Thyroid gland (tissue), 4 donors: Measurements from ENCODE around the gene MARVELD2. TPM values are rescaled to one million over a fixed set of nuclear protein-coding genes. Genes with fewer than 3 reads are reported as not detected.
A peak's percentile ranks its signal among the peaks of the same experiment; 100 is the strongest.
"Not testable (repeated sequence)": the region's sequence is repeated elsewhere in the genome, so short reads cannot be mapped to it uniquely, and the experiment has no call there.

Experiments used
- DNase-seq, 2 donors: peaks; one replicate each; pipeline ENCODE4 v3.0.0-alpha.2; 2019
- H3K27ac ChIP-seq, 3 donors: fragments of 200-600 bp; sonication (generic); 1 replicate in 2 of 3; 2 replicates in 1 of 3; pipeline ENCODE4 v1.5.1; 2016 to 2019; ENCODE audit warnings: mild to moderate bottlenecking in 1 of 3, moderate library complexity in 1 of 3
- H3K27me3 ChIP-seq: fragments of 200-600 bp; sonication (generic); one replicate; pipeline ENCODE4 v1.5.1; 2019
- H3K36me3 ChIP-seq, 2 donors: fragments of 200-600 bp; sonication (generic); one replicate each; pipeline ENCODE4 v1.5.1; 2016 to 2019
- H3K4me1 ChIP-seq, 2 donors: fragments of 200-600 bp; sonication (generic); one replicate each; pipeline ENCODE4 v1.5.1; 2017 to 2019
- H3K4me3 ChIP-seq, 3 donors: fragments of 200-600 bp; sonication (generic); replicated peaks in 1 of 3; 1 replicate in 2 of 3; 2 replicates in 1 of 3; pipeline ENCODE4 v1.5.1; 2016; ENCODE audit warnings: mild to moderate bottlenecking in 1 of 3
- H3K9me3 ChIP-seq: fragments of 200-600 bp; sonication (generic); one replicate; pipeline ENCODE4 v1.5.1; 2017
- POLR2A ChIP-seq, 2 donors: fragments of 450-650 bp; IDR thresholded peaks; one replicate each; pipeline ENCODE4 v1.6.1; 2017; ENCODE audit warnings: antibody characterized with exemption in 2 of 2, mild to moderate bottlenecking in 2 of 2, moderate library complexity in 1 of 2
- whole genome bisulfite sequencing, 2 donors: methylation state at CpG; one replicate each; pipeline ENCODE4 v1.1.5; 2017; 5-methylcytosine and 5-hydroxymethylcytosine counted together
- intact Hi-C: fragments of 100-400 bp; cut with DNase I; formaldehyde crosslinking; loops from one replicate; pipeline ENCODE4 v1.15.1; 2023
- total RNA-seq, 4 donors: library from RNA; depleted of rRNA; stranded (reverse); fragments of >200 nt; gene quantifications; one replicate each; pipeline ENCODE4 v1.2.3, GENCODE V29; 2016
- TF ChIP-seq, protein P1 (sequence below), 6 experiments: fragments of 200-600 bp in 3 of 6; fragments of 450-650 bp in 3 of 6; sonication (generic) in 3 of 6; IDR thresholded peaks; one replicate each; pipeline ENCODE4 v1.5.1; 2016 to 2019; ENCODE audit warnings: antibody characterized with exemption in 6 of 6, mild to moderate bottlenecking in 2 of 6, inconsistent platforms in 1 of 6, moderate library complexity in 1 of 6

MARVELD2 gene
- total RNA-seq, 4 donors from 2014 or later: 61.8 to 100 (median 81.9) TPM

DNA sequence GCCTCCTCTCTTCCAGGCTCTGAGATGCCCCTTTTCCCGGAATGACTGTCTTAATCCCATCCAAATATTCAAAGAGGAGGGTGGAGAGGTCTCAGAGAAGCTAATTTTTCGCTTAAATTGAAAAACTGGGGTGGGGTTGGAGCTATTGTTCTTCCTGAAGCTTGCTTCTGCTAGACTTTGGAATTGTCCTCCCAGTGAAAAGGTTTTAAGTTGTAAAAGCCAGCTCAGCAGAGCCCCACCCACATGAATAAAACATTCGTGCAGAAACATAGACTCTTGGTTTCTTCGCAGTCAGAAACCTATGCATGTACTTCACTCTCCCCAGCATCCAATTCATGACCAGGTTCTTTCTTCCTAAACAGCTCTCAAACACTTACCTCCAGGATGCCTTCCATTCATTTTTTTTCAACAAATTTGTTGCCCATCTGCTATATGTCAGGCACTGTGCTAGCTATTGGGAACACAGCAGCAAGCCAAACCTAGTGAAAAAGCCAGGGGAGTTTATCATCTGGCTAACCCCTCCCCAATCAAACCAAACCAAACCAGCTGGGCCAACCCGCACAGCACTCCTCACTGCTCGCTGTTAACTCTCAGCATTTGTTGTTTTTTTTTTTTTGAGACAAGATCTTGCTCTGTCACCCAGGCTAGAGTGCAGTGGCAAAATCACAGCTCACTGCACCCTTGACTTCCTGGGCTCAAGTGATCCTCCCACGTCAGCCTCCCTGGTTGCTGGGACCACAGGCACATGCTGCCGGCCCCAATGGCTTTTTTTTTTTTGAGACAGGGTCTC, 39.7 kb downstream of the MARVELD2 start:
- Histone ChIP-seq H3K4me3 (no peak overlapping the region), H3K4me1 (peaks cover 4 to 8% of the 10 kb centered on the region in 2 donors), H3K27me3 (no peaks in the 10 kb centered on the region), H3K9me3 (no peaks in the 10 kb centered on the region), H3K36me3 (no peaks in the 10 kb centered on the region), H3K27ac (peak overlapping the region in 2 of 3 donors; percentile 26 to 63)
- intact Hi-C loops: no loop called here
- peak; percentile 52 to 58 for DNase-seq
- WGBS, 2 donors: 49 to 53% methylated on average over 8 of the region's 8 CpGs
- TF ChIP-seq, protein P1, sequence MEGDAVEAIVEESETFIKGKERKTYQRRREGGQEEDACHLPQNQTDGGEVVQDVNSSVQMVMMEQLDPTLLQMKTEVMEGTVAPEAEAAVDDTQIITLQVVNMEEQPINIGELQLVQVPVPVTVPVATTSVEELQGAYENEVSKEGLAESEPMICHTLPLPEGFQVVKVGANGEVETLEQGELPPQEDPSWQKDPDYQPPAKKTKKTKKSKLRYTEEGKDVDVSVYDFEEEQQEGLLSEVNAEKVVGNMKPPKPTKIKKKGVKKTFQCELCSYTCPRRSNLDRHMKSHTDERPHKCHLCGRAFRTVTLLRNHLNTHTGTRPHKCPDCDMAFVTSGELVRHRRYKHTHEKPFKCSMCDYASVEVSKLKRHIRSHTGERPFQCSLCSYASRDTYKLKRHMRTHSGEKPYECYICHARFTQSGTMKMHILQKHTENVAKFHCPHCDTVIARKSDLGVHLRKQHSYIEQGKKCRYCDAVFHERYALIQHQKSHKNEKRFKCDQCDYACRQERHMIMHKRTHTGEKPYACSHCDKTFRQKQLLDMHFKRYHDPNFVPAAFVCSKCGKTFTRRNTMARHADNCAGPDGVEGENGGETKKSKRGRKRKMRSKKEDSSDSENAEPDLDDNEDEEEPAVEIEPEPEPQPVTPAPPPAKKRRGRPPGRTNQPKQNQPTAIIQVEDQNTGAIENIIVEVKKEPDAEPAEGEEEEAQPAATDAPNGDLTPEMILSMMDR (IDR thresholded peaks at IDR 0.05): no peak
- TF ChIP-seq POLR2A (IDR thresholded peaks at IDR 0.05): no peak

DNA sequence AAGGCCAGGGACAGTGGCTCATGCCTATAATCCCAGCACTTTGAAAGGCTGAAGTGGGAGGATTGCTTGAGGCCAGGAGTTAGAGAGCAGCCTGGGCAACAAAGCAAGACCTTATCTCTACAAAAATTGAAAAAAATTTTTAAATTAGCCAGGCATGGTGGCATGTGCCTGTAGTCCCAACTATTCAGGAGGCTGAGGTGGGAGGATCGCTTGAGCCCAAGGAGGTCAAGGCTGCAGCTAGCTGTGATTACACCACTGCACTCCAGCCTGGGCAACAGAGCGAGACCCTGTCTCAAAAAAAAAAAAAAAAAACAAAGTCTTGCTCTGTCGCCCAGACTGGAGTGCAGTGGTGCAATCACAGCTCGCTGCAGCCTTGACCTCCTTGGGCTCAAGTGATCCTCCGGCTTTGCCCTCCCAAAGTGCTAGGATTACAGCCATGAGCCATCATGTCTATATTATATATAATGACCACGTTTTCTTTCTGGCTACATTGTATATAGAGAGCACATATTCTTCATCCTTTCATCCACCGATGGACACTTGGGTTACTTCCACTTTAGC, 40.6 kb downstream of the MARVELD2 start:
- intact Hi-C loops, H3K36me3 ChIP-seq, H3K9me3 ChIP-seq, H3K4me1 ChIP-seq, H3K4me3 ChIP-seq, H3K27me3 ChIP-seq: not testable (repeated sequence)
- 60 to 70% methylated on average over 7 of the region's 7 CpGs for WGBS, 2 donors
- DNase-seq: peak; percentile 30 to 45
- peak overlapping the region in 2 of 3 donors; percentile 26 to 63 for H3K27ac ChIP-seq

DNA sequence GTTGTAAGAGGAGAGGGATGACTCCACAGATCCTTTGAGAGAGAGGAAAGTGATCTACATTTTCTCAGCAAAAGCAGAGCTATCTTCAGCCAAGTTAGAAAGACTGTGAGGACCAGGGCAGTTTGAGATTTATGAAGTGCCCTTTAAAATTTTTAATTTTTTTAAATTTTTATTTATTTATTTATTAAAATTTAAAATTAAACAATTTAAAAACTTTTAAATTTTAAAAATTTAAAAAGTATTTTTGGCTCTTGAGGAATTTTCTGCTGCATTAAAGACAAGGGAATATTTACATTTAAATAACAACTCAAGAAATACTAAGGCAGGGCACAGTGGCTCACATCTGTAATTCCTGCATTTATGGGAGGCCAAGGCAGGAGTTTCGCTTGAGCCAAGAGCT, 47.3 kb downstream of the MARVELD2 start:
- Histone ChIP-seq H3K36me3 (no peaks in the 10 kb centered on the region), H3K27ac (no peak overlapping the region), H3K4me3 (no peak overlapping the region), H3K4me1 (no peaks in the 10 kb centered on the region), H3K27me3 (no peaks in the 10 kb centered on the region), H3K9me3 (no peaks in the 10 kb centered on the region)
- TF ChIP-seq POLR2A (IDR thresholded peaks at IDR 0.05): no peak
- TF ChIP-seq, protein P1 (IDR thresholded peaks at IDR 0.05): no peak
- intact Hi-C loops: no loop called here
- 97% methylated on average over 1 of the region's 1 CpG for WGBS, 2 donors
- DNase-seq: no peak

DNA sequence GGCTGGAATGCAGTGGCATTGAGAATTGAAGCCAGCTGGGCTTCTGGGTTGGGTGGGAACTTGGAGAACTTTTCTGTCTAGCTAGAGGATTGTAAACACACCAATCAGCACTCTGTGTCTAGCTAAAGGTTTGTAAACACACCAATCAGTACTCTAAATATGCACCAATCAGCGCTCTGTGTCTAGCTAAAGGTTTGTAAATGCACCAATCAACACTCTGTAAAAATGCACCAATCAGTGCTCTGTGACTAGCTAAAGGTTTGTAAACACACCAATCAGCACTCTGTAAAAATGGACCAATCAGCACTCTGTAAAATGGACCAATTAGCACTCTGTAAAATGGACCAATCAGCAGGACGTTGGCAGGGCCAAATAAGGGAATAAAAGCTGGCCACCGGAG, 51.5 kb downstream of the MARVELD2 start:
- WGBS, 2 donors: 93 to 96% methylated on average over 2 to 3 of the region's 3 CpGs
- H3K36me3 ChIP-seq, H3K4me3 ChIP-seq, H3K9me3 ChIP-seq, intact Hi-C loops, DNase-seq, H3K27me3 ChIP-seq, H3K27ac ChIP-seq, H3K4me1 ChIP-seq: not testable (repeated sequence)

DNA sequence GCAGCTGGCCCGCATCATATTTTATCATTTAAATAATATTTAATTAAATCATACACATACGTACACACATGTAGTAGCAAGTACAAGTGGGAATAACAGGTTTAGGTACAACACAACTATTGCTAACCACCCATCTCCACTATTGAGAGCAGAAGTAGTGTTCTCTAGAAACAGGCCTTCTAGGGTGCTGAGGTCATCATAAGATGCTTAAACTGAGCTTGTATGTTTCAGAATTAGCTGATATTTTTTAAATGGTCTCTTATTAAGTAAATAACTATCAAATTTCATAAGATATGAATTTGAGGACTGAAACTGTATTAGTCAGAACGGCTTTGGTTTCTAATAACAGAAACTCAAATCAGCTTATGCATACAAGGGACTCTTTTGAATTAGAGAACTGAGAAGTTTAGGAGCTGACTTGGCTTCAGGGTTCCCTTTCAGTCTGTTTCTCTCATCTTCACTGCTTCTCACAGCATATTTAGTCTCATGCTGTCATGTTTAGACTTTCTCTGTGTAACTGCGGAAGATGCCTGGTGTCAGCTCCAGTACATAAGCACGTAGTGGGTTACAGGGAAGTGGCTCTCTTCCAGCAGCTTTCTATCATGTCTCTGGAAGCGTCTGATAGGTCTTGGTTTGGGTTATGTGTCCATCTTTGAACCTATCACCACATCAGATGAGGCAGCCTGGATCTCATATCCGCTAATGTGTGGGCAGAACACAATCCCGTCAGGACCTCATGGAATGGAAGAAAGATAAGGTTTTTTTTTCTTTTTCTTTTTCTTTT, 52.7 kb downstream of the MARVELD2 start:
- no peak for DNase-seq
- no peak overlapping the region for H3K4me3 ChIP-seq
- H3K27ac ChIP-seq: no peak overlapping the region
- no peaks in the 10 kb centered on the region for H3K27me3 ChIP-seq
- intact Hi-C loops: no loop called here
- no peaks in the 10 kb centered on the region for H3K9me3 ChIP-seq
- peaks cover 0 to 4% of the 10 kb centered on the region in 2 donors for H3K4me1 ChIP-seq
- TF ChIP-seq, protein P1 (IDR thresholded peaks at IDR 0.05): no peak
- TF ChIP-seq POLR2A (IDR thresholded peaks at IDR 0.05): no peak
- 92 to 94% methylated on average over 8 of the region's 8 CpGs for WGBS, 2 donors
- no peaks in the 10 kb centered on the region for H3K36me3 ChIP-seq
